HEK293 (cell line): Measurements from ENCODE around the gene MAGI2.

ENCODE experiments used
- ZBTB1 ChIP-seq: fragments of 450-650 bp; formaldehyde crosslinking; IDR thresholded peaks from 2 replicates; pipeline ENCODE4 v1.5.1; 2016; ENCODE audit warnings: missing biosample characterization, missing genetic modification characterization
- ZNF10 ChIP-seq: fragments of 450-650 bp; formaldehyde crosslinking; IDR thresholded peaks from 2 replicates; pipeline ENCODE4 v1.5.1; 2017; ENCODE audit warnings: missing biosample characterization, missing genetic modification characterization
- ZNF121 ChIP-seq: fragments of 450-650 bp; formaldehyde crosslinking; IDR thresholded peaks from 2 replicates; pipeline ENCODE4 v1.5.1; 2016; ENCODE audit warnings: missing biosample characterization, missing genetic modification characterization
- ZNF341 ChIP-seq: fragments of 450-650 bp; formaldehyde crosslinking; IDR thresholded peaks from 2 replicates; pipeline ENCODE4; 2016; ENCODE audit warnings: low read depth, missing biosample characterization, missing genetic modification characterization
- TF ChIP-seq, protein P1 (sequence below): fragments of 450-650 bp; formaldehyde crosslinking; conservative IDR thresholded peaks from 2 replicates; pipeline ENCODE4 v1.5.1; 2016; ENCODE audit warnings: low read depth, missing biosample characterization, missing genetic modification characterization
- TF ChIP-seq, protein P2 (sequence below): fragments of 450-650 bp; formaldehyde crosslinking; IDR thresholded peaks from 2 replicates; pipeline ENCODE4 v1.5.1; 2016; ENCODE audit warnings: missing biosample characterization, missing genetic modification characterization
- TF ChIP-seq, protein P3 (sequence below): fragments of 450-650 bp; formaldehyde crosslinking; IDR thresholded peaks from 2 replicates; pipeline ENCODE4 v1.5.1; 2016; ENCODE audit warnings: missing biosample characterization, missing genetic modification characterization
- TF ChIP-seq, protein P4 (sequence below): fragments of 450-650 bp; formaldehyde crosslinking; IDR thresholded peaks from 2 replicates; pipeline ENCODE4 v1.5.1; 2016; ENCODE audit warnings: missing biosample characterization, missing genetic modification characterization, low read depth

DNA sequence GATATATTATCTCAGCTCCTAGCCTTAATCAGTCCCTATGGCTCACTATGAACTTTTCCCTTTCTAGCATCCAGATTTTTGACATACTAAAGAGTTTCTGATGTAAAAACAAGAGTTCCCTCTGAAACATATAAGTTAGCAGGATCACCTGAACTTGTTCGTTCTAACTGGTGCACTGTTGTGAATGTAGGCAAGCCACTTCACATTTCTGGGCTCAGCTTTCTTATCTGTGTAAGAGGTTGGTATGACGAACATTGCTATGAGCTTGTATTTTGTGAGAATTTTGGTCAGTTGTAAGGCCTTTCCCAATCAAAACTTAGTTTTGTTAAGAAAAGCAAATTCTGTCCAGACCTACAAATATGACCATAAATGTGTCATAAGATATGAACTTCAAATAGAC, 46.1 kb downstream of the MAGI2 start:
- TF ChIP-seq, protein P1, sequence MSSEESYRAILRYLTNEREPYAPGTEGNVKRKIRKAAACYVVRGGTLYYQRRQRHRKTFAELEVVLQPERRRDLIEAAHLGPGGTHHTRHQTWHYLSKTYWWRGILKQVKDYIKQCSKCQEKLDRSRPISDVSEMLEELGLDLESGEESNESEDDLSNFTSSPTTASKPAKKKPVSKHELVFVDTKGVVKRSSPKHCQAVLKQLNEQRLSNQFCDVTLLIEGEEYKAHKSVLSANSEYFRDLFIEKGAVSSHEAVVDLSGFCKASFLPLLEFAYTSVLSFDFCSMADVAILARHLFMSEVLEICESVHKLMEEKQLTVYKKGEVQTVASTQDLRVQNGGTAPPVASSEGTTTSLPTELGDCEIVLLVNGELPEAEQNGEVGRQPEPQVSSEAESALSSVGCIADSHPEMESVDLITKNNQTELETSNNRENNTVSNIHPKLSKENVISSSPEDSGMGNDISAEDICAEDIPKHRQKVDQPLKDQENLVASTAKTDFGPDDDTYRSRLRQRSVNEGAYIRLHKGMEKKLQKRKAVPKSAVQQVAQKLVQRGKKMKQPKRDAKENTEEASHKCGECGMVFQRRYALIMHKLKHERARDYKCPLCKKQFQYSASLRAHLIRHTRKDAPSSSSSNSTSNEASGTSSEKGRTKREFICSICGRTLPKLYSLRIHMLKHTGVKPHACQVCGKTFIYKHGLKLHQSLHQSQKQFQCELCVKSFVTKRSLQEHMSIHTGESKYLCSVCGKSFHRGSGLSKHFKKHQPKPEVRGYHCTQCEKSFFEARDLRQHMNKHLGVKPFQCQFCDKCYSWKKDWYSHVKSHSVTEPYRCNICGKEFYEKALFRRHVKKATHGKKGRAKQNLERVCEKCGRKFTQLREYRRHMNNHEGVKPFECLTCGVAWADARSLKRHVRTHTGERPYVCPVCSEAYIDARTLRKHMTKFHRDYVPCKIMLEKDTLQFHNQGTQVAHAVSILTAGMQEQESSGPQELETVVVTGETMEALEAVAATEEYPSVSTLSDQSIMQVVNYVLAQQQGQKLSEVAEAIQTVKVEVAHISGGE (tag by site-specific recombination) = no peak
- TF ChIP-seq ZNF121 (tag by site-specific recombination) (no peak), ZBTB1 (tag by site-specific recombination) (no peak), ZNF10 (tag by site-specific recombination) (no peak), ZNF341 (tag by site-specific recombination) (no peak)
- TF ChIP-seq, protein P2, sequence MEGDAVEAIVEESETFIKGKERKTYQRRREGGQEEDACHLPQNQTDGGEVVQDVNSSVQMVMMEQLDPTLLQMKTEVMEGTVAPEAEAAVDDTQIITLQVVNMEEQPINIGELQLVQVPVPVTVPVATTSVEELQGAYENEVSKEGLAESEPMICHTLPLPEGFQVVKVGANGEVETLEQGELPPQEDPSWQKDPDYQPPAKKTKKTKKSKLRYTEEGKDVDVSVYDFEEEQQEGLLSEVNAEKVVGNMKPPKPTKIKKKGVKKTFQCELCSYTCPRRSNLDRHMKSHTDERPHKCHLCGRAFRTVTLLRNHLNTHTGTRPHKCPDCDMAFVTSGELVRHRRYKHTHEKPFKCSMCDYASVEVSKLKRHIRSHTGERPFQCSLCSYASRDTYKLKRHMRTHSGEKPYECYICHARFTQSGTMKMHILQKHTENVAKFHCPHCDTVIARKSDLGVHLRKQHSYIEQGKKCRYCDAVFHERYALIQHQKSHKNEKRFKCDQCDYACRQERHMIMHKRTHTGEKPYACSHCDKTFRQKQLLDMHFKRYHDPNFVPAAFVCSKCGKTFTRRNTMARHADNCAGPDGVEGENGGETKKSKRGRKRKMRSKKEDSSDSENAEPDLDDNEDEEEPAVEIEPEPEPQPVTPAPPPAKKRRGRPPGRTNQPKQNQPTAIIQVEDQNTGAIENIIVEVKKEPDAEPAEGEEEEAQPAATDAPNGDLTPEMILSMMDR (tag by site-specific recombination) = no peak
- TF ChIP-seq, protein P3, sequence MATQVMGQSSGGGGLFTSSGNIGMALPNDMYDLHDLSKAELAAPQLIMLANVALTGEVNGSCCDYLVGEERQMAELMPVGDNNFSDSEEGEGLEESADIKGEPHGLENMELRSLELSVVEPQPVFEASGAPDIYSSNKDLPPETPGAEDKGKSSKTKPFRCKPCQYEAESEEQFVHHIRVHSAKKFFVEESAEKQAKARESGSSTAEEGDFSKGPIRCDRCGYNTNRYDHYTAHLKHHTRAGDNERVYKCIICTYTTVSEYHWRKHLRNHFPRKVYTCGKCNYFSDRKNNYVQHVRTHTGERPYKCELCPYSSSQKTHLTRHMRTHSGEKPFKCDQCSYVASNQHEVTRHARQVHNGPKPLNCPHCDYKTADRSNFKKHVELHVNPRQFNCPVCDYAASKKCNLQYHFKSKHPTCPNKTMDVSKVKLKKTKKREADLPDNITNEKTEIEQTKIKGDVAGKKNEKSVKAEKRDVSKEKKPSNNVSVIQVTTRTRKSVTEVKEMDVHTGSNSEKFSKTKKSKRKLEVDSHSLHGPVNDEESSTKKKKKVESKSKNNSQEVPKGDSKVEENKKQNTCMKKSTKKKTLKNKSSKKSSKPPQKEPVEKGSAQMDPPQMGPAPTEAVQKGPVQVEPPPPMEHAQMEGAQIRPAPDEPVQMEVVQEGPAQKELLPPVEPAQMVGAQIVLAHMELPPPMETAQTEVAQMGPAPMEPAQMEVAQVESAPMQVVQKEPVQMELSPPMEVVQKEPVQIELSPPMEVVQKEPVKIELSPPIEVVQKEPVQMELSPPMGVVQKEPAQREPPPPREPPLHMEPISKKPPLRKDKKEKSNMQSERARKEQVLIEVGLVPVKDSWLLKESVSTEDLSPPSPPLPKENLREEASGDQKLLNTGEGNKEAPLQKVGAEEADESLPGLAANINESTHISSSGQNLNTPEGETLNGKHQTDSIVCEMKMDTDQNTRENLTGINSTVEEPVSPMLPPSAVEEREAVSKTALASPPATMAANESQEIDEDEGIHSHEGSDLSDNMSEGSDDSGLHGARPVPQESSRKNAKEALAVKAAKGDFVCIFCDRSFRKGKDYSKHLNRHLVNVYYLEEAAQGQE (tag by site-specific recombination) = no peak
- TF ChIP-seq, protein P4, sequence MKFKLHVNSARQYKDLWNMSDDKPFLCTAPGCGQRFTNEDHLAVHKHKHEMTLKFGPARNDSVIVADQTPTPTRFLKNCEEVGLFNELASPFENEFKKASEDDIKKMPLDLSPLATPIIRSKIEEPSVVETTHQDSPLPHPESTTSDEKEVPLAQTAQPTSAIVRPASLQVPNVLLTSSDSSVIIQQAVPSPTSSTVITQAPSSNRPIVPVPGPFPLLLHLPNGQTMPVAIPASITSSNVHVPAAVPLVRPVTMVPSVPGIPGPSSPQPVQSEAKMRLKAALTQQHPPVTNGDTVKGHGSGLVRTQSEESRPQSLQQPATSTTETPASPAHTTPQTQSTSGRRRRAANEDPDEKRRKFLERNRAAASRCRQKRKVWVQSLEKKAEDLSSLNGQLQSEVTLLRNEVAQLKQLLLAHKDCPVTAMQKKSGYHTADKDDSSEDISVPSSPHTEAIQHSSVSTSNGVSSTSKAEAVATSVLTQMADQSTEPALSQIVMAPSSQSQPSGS (tag by site-specific recombination) = no peak
